GM23338 (cell line): ENCODE data around the gene C12orf43. TPM values are rescaled to one million over a fixed set of nuclear protein-coding genes. Genes with fewer than 3 reads are reported as not detected.
A peak's percentile ranks its signal among the peaks of the same experiment; 100 is the strongest.

Experiments
- ATAC-seq: fragments of 200-7000 bp; cut with Tn5 transposase; 3 replicates; pipeline ENCODE4 v1.9.1; 2020
- DNase-seq: peaks from one replicate; pipeline ENCODE4 v3.0.0-alpha.2; 2015; ENCODE audit warnings: low spot score
- H2AFZ ChIP-seq: fragments of 200-600 bp; sonication (generic); 2 replicates; pipeline ENCODE4 v1.8.0; 2016; ENCODE audit warnings: antibody characterized with exemption, mild to moderate bottlenecking, moderate library complexity
- H3F3A ChIP-seq: fragments of 200-600 bp; sonication (generic); replicated peaks from 2 replicates; pipeline ENCODE4 v1.8.0; 2017; ENCODE audit warnings: antibody characterized with exemption, mixed run types, low read depth
- H3K27ac ChIP-seq: fragments of 200-600 bp; sonication (generic); 2 replicates; pipeline ENCODE4 v1.6.1; 2016; ENCODE audit warnings: low read depth
- H3K27me3 ChIP-seq: fragments of 200-600 bp; sonication (generic); 2 replicates; pipeline ENCODE4 v1.8.0; 2016; ENCODE audit warnings: mild to moderate bottlenecking, mixed run types, moderate library complexity; ENCODE audit not compliant: insufficient read depth
- H3K36me3 ChIP-seq: fragments of 200-600 bp; sonication (generic); 2 replicates; pipeline ENCODE4 v1.8.0; 2016; ENCODE audit warnings: mild to moderate bottlenecking; ENCODE audit not compliant: insufficient read depth
- H3K4me1 ChIP-seq: fragments of 200-600 bp; sonication (generic); 2 replicates; pipeline ENCODE4 v1.8.0; 2016; ENCODE audit warnings: mild to moderate bottlenecking, moderate library complexity; ENCODE audit not compliant: insufficient read depth
- H3K4me2 ChIP-seq: fragments of 200-600 bp; sonication (generic); 2 replicates; pipeline ENCODE4 v1.7.1; 2017; ENCODE audit warnings: mixed run types
- H3K4me3 ChIP-seq: fragments of 200-600 bp; sonication (generic); 2 replicates; pipeline ENCODE4 v1.6.1; 2016; ENCODE audit warnings: mixed run types
- H3K79me2 ChIP-seq: fragments of 200-600 bp; sonication (generic); replicated peaks from 2 replicates; pipeline ENCODE4 v1.8.0; 2017; ENCODE audit warnings: mild to moderate bottlenecking; ENCODE audit not compliant: insufficient read depth
- H3K9me2 ChIP-seq: fragments of 200-600 bp; sonication (generic); 2 replicates; pipeline ENCODE4 v1.8.0; 2017; ENCODE audit not compliant: insufficient read depth
- H4K20me1 ChIP-seq: fragments of 200-600 bp; sonication (generic); replicated peaks from 2 replicates; pipeline ENCODE4 v1.8.0; 2017; ENCODE audit warnings: mild to moderate bottlenecking; ENCODE audit not compliant: insufficient read depth
- H3K27ac Mint-ChIP-seq: 2 replicates; pipeline ENCODE4 v1.8.0; 2020; ENCODE audit warnings: inconsistent platforms, mild to moderate bottlenecking, moderate library complexity, mixed read lengths
- H3K27me3 Mint-ChIP-seq: 3 replicates; pipeline ENCODE4 v1.8.0; 2022; ENCODE audit warnings: low read depth, mild to moderate bottlenecking, moderate library complexity, mixed read lengths, inconsistent platforms; ENCODE audit not compliant: insufficient read depth, poor library complexity
- H3K36me3 Mint-ChIP-seq: 3 replicates; pipeline ENCODE4 v1.8.0; 2021; ENCODE audit warnings: low read depth, mild to moderate bottlenecking, inconsistent platforms, moderate library complexity, mixed read lengths
- H3K4me1 Mint-ChIP-seq: 3 replicates; pipeline ENCODE4 v1.8.0; 2020; ENCODE audit warnings: mild to moderate bottlenecking, inconsistent platforms, mixed read lengths
- H3K4me3 Mint-ChIP-seq: 3 replicates; pipeline ENCODE4 v1.8.0; 2021; ENCODE audit warnings: moderate library complexity, mild to moderate bottlenecking, inconsistent platforms, mixed read lengths
- H3K9me3 Mint-ChIP-seq: 3 replicates; pipeline ENCODE4 v1.8.0; 2020; ENCODE audit warnings: moderate library complexity, mild to moderate bottlenecking, inconsistent platforms, mixed read lengths
- CREB1 ChIP-seq: fragments of 250-450 bp; sonication (Bioruptor Pico); IDR thresholded peaks from 2 replicates; pipeline ENCODE4 v1.5.0; 2020; ENCODE audit warnings: low read depth, mild to moderate bottlenecking, moderate library complexity
- EZH2 ChIP-seq: fragments of 200-600 bp; sonication (generic); IDR thresholded peaks from one replicate; pipeline ENCODE4 v1.8.0; 2017; ENCODE audit warnings: antibody characterized with exemption, mild to moderate bottlenecking, low read depth; ENCODE audit not compliant: unreplicated experiment
- EZH2phosphoT487 ChIP-seq: fragments of 200-600 bp; sonication (generic); IDR thresholded peaks from one replicate; pipeline ENCODE4 v1.8.1; 2018; ENCODE audit warnings: antibody characterized with exemption; ENCODE audit not compliant: unreplicated experiment
- JUNB ChIP-seq: IDR thresholded peaks from one replicate; pipeline ENCODE4 v1.6.1; 2016; ENCODE audit warnings: antibody characterized with exemption; ENCODE audit not compliant: unreplicated experiment
- NANOG ChIP-seq: IDR thresholded peaks from 2 replicates; pipeline ENCODE4 v1.6.1; 2016; ENCODE audit warnings: antibody characterized with exemption, borderline replicate concordance
- POLR2AphosphoS5 ChIP-seq: IDR thresholded peaks from 2 replicates; pipeline ENCODE4 v1.6.1; 2016; ENCODE audit warnings: antibody characterized with exemption, low read depth
- STAT1 ChIP-seq: IDR thresholded peaks from one replicate; pipeline ENCODE4 v1.6.1; 2016; ENCODE audit warnings: antibody characterized with exemption; ENCODE audit not compliant: unreplicated experiment
- ZNF114 ChIP-seq: fragments of 250-450 bp; sonication (Bioruptor Pico); IDR thresholded peaks from 2 replicates; pipeline ENCODE4 v1.5.0; 2020; ENCODE audit warnings: mild to moderate bottlenecking, moderate library complexity
- ZNF331 ChIP-seq: fragments of 250-450 bp; sonication (Bioruptor Pico); IDR thresholded peaks from 2 replicates; pipeline ENCODE4 v1.5.0; 2020; ENCODE audit warnings: low read depth, mild to moderate bottlenecking, moderate library complexity
- polyA plus RNA-seq: library from polyadenylated mRNA; unstranded; fragments of >200 nt; fragmentation: Nextera tagmentation; extraction: Ambion mirVana; gene quantifications from 2 replicates; pipeline ENCODE4 v1.2.1, GENCODE V29; 2016
- total RNA-seq: library from RNA; depleted of rRNA; stranded (reverse); fragments of >200 nt; shearing (Covaris generic); gene quantifications from 2 replicates; pipeline ENCODE4 v1.2.3, GENCODE V29; 2014
- TF ChIP-seq, protein P1 (sequence below), 2 experiments: fragments of 200-600 bp in 1 of 2; sonication (generic) in 1 of 2; conservative IDR thresholded peaks; 2 replicates each; pipeline versions ENCODE4 v1.5.1 to v1.6.1; 2016 to 2017; ENCODE audit warnings: antibody characterized with exemption in 2 of 2, low read depth in 2 of 2, mild to moderate bottlenecking in 2 of 2, moderate library complexity in 1 of 2
- TF ChIP-seq, protein P2 (sequence below): IDR thresholded peaks from one replicate; pipeline ENCODE4 v1.6.1; 2018; ENCODE audit warnings: antibody characterized with exemption; ENCODE audit not compliant: unreplicated experiment
- TF ChIP-seq, protein P3 (sequence below): fragments of 250-450 bp; sonication (Bioruptor Pico); IDR thresholded peaks from 2 replicates; pipeline ENCODE4 v1.5.0; 2020; ENCODE audit warnings: mild to moderate bottlenecking, moderate library complexity
- TF ChIP-seq, protein P4 (sequence below): IDR thresholded peaks from 2 replicates; pipeline ENCODE4 v1.6.1; 2016; ENCODE audit warnings: antibody characterized with exemption

C12orf43 gene
- total and polyA plus RNA-seq, 2 experiments from 2014 or later: 15.2 to 20.7 TPM

DNA sequence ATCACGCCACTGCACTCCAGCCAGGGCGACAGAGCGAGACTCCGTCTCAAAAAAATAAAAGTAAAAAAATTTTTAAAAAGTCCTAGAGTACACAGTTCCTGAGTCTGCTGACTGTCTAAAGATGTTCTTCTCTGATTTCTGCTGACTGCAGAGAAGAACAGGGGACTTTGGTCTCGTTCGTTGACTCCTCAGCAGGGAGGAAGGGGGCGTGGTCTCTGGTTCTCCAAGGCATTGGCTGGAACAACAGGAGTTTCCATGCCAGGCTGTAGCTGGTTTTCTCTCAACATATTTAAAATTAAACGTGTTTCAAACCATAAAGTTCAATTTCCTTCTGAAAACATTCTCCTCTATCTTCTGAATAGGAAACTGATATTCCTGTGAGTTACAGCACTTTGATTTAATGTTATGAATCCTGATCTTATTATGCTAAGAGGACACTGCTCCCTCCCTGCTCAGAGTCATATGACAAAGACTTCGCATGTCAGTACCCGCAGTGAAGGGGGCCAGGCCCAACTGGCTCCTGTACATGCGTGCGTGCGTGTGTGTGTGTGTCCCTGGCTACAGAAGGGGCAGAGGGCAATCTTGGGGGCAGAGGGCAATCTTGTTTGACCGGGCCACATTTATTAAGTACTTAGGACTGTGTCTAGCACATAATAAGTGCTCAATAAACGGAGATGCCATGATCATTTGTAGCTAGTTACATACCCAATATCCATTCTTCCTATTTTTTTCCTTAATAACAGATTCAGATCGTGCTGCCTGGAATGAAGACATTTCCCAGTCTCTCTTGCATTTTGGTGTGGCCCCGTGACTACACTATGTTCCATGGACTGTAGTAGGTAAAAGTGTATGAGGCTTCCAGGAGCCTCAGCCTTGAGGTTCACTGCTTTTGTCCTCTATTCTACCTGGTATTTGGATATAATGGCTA, 54.4 kb downstream of the C12orf43 start:
- H3K27ac Mint-ChIP-seq: no peak overlapping the region
- H4K20me1 ChIP-seq: no peaks in the 10 kb centered on the region
- TF ChIP-seq STAT1: no peak
- TF ChIP-seq, protein P1, sequence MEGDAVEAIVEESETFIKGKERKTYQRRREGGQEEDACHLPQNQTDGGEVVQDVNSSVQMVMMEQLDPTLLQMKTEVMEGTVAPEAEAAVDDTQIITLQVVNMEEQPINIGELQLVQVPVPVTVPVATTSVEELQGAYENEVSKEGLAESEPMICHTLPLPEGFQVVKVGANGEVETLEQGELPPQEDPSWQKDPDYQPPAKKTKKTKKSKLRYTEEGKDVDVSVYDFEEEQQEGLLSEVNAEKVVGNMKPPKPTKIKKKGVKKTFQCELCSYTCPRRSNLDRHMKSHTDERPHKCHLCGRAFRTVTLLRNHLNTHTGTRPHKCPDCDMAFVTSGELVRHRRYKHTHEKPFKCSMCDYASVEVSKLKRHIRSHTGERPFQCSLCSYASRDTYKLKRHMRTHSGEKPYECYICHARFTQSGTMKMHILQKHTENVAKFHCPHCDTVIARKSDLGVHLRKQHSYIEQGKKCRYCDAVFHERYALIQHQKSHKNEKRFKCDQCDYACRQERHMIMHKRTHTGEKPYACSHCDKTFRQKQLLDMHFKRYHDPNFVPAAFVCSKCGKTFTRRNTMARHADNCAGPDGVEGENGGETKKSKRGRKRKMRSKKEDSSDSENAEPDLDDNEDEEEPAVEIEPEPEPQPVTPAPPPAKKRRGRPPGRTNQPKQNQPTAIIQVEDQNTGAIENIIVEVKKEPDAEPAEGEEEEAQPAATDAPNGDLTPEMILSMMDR (conservative IDR thresholded peaks at IDR 0.05; ENCODE audit: low read depth in 2 of 2): no peak
- TF ChIP-seq NANOG: no peak
- TF ChIP-seq ZNF331 (CRISPR knock-in tag): no peak
- no peak for TF ChIP-seq EZH2phosphoT487
- TF ChIP-seq POLR2AphosphoS5: no peak
- TF ChIP-seq, protein P2, sequence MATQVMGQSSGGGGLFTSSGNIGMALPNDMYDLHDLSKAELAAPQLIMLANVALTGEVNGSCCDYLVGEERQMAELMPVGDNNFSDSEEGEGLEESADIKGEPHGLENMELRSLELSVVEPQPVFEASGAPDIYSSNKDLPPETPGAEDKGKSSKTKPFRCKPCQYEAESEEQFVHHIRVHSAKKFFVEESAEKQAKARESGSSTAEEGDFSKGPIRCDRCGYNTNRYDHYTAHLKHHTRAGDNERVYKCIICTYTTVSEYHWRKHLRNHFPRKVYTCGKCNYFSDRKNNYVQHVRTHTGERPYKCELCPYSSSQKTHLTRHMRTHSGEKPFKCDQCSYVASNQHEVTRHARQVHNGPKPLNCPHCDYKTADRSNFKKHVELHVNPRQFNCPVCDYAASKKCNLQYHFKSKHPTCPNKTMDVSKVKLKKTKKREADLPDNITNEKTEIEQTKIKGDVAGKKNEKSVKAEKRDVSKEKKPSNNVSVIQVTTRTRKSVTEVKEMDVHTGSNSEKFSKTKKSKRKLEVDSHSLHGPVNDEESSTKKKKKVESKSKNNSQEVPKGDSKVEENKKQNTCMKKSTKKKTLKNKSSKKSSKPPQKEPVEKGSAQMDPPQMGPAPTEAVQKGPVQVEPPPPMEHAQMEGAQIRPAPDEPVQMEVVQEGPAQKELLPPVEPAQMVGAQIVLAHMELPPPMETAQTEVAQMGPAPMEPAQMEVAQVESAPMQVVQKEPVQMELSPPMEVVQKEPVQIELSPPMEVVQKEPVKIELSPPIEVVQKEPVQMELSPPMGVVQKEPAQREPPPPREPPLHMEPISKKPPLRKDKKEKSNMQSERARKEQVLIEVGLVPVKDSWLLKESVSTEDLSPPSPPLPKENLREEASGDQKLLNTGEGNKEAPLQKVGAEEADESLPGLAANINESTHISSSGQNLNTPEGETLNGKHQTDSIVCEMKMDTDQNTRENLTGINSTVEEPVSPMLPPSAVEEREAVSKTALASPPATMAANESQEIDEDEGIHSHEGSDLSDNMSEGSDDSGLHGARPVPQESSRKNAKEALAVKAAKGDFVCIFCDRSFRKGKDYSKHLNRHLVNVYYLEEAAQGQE: no peak
- no peak for TF ChIP-seq EZH2
- no peak for TF ChIP-seq CREB1 (CRISPR knock-in tag)
- TF ChIP-seq JUNB: no peak
- TF ChIP-seq ZNF114 (CRISPR knock-in tag): no peak
- TF ChIP-seq, protein P3, sequence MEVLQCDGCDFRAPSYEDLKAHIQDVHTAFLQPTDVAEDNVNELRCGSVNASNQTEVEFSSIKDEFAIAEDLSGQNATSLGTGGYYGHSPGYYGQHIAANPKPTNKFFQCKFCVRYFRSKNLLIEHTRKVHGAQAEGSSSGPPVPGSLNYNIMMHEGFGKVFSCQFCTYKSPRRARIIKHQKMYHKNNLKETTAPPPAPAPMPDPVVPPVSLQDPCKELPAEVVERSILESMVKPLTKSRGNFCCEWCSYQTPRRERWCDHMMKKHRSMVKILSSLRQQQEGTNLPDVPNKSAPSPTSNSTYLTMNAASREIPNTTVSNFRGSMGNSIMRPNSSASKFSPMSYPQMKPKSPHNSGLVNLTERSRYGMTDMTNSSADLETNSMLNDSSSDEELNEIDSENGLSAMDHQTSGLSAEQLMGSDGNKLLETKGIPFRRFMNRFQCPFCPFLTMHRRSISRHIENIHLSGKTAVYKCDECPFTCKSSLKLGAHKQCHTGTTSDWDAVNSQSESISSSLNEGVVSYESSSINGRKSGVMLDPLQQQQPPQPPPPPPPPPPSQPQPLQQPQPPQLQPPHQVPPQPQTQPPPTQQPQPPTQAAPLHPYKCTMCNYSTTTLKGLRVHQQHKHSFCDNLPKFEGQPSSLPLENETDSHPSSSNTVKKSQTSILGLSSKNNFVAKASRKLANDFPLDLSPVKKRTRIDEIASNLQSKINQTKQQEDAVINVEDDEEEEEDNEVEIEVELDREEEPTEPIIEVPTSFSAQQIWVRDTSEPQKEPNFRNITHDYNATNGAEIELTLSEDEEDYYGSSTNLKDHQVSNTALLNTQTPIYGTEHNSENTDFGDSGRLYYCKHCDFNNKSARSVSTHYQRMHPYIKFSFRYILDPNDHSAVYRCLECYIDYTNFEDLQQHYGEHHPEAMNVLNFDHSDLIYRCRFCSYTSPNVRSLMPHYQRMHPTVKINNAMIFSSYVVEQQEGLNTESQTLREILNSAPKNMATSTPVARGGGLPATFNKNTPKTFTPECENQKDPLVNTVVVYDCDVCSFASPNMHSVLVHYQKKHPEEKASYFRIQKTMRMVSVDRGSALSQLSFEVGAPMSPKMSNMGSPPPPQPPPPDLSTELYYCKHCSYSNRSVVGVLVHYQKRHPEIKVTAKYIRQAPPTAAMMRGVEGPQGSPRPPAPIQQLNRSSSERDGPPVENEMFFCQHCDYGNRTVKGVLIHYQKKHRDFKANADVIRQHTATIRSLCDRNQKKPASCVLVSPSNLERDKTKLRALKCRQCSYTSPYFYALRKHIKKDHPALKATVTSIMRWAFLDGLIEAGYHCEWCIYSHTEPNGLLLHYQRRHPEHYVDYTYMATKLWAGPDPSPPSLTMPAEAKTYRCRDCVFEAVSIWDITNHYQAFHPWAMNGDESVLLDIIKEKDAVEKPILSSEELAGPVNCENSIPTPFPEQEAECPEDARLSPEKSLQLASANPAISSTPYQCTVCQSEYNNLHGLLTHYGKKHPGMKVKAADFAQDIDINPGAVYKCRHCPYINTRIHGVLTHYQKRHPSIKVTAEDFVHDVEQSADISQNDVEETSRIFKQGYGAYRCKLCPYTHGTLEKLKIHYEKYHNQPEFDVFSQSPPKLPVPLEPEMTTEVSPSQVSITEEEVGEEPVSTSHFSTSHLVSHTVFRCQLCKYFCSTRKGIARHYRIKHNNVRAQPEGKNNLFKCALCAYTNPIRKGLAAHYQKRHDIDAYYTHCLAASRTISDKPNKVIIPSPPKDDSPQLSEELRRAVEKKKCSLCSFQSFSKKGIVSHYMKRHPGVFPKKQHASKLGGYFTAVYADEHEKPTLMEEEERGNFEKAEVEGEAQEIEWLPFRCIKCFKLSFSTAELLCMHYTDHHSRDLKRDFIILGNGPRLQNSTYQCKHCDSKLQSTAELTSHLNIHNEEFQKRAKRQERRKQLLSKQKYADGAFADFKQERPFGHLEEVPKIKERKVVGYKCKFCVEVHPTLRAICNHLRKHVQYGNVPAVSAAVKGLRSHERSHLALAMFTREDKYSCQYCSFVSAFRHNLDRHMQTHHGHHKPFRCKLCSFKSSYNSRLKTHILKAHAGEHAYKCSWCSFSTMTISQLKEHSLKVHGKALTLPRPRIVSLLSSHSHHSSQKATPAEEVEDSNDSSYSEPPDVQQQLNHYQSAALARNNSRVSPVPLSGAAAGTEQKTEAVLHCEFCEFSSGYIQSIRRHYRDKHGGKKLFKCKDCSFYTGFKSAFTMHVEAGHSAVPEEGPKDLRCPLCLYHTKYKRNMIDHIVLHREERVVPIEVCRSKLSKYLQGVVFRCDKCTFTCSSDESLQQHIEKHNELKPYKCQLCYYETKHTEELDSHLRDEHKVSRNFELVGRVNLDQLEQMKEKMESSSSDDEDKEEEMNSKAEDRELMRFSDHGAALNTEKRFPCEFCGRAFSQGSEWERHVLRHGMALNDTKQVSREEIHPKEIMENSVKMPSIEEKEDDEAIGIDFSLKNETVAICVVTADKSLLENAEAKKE (CRISPR knock-in tag): no peak
- TF ChIP-seq, protein P4, sequence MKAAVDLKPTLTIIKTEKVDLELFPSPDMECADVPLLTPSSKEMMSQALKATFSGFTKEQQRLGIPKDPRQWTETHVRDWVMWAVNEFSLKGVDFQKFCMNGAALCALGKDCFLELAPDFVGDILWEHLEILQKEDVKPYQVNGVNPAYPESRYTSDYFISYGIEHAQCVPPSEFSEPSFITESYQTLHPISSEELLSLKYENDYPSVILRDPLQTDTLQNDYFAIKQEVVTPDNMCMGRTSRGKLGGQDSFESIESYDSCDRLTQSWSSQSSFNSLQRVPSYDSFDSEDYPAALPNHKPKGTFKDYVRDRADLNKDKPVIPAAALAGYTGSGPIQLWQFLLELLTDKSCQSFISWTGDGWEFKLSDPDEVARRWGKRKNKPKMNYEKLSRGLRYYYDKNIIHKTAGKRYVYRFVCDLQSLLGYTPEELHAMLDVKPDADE: no peak
- no peak overlapping the region for H3K4me3 Mint-ChIP-seq
- H3K27me3 ChIP-seq: no peaks in the 10 kb centered on the region
- no peaks in the 10 kb centered on the region for H3F3A ChIP-seq
- H3K4me3 ChIP-seq: no peak overlapping the region
- ATAC-seq (peak; percentile 62), DNase-seq (peak; percentile 61)
- no peak overlapping the region for H2AFZ ChIP-seq
- H3K9me3 Mint-ChIP-seq: no peaks in the 10 kb centered on the region
- no peaks in the 10 kb centered on the region for H3K79me2 ChIP-seq
- no peak overlapping the region for H3K4me2 ChIP-seq
- H3K9me2 ChIP-seq: no peaks in the 10 kb centered on the region
- H3K36me3 Mint-ChIP-seq: no peaks in the 10 kb centered on the region
- H3K4me1 Mint-ChIP-seq: peaks cover 3% of the 10 kb centered on the region
- H3K27ac ChIP-seq: no peak overlapping the region
- no peaks in the 10 kb centered on the region for H3K4me1 ChIP-seq
- H3K27me3 Mint-ChIP-seq: no peaks in the 10 kb centered on the region
- no peaks in the 10 kb centered on the region for H3K36me3 ChIP-seq
